NAMALWA (cell line): ENCODE results near the gene TATDN2.
"Not testable (repeated sequence)": the region's sequence is repeated elsewhere in the genome, so short reads cannot be mapped to it uniquely, and the experiment has no call there.

Source experiments
- DNase-seq: peaks from one replicate; pipeline ENCODE4 v3.0.0-alpha.2; 2015; ENCODE audit warnings: low spot score

Gene TATDN2

DNA sequence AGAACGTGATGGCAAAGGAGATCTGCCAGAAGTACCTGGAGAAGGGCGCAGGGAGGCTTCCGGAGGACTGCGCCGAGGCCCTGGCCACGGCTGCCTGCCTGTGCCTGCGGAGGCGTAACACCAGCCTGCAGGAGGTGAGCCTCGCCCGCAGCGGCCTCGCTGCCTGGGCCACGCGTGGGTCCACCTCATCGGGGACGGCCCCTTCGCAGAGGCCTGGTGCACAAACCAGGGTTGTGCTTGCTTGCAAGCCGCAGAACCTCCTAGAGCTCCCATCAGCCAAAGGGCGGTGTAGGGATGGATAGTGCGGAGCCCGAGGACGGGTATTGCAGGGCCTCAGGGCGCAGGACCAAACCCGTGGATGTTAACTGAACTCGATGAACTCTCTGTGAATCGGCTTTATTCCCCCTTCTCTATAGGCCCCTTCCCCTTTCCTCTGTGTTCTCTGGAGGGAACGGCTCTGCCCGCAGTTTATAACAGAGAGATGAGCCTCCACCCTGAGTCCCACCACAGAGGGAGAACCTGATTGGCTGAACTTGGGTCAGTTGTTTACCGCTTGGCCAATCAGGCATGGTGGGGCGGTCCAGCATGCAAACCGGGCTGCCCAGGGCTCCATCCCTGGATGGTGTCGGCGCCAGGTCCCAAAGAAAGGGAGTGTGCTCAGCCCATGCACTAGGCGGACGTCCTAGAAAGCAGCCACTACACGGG is 13.6 kb upstream of the TATDN2 start:
- no peak for DNase-seq

DNA sequence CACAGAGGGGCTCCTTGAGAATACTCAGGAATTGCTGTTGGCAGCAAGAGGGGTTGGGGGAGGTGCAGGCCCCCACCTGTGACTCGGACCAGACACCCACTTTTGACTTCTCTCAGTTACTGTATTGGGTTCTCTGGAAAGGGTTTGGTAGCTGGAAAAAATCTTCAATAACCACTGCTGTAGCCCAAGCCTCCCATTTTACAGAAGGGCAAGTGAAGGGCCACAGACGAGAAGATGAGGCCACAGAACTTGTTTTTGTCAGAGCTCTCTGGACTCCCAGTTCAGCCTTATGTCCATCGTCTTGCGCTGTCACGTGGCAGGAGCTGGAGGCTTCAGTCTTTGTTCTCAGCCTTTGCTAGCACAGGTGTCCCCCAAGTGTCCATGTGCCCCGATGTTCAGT is 12.7 kb upstream of the TATDN2 start:
- DNase-seq = no peak

GRCh38 chr3:10238345-10239183 is 9.7 kb upstream of the TATDN2 start:
- DNase-seq = no peak

- DNase-seq = no peak
Measured at GRCh38 chr3:10240799-10241198, 7.5 kb upstream of the TATDN2 start.

DNA sequence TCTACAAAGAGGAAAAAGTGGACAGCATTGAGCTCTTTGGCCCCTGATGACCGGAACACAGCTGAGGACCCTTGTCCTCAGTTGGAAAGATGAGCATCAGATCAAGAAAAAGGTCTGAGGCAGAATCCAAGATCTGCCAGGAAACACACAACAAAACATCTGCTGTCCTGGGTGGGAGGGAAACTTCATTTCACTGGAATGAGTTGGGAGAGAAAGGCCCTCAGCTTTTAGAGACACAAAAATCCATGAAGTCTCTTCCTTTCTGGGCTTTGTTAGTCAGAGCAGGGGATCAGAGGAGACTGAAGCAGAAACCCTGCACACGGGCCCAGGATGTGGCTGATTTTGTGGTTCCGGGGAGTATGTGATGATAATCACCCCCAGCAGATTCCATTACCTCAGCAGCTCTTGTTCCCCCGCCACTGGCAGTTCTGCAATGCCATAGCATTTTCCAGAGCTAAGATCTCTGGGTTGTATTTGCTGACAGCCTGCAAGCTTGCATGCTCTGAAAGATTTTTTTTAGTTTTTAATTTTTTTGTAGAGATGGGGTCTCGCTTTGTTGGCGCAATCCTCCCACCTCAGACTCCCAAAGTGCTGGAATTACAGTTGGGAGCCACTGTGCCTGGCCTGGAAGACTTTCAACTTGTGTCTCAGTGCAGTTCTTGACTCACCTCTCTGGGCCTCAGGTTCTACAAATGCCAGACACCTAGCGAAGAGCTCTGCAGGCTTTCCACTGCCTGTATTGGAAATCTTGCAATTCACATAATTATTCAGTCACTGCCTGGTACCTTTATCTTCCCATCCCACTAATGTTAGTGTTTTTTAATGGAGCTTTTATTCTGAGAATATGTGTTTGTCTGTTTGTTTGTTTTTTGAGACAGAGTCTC is 5.8 kb upstream of the TATDN2 start:
- no peak for DNase-seq

- DNase-seq = no peak
Measured at GRCh38 chr3:10244009-10244408, 4.2 kb upstream of the TATDN2 start.

DNA sequence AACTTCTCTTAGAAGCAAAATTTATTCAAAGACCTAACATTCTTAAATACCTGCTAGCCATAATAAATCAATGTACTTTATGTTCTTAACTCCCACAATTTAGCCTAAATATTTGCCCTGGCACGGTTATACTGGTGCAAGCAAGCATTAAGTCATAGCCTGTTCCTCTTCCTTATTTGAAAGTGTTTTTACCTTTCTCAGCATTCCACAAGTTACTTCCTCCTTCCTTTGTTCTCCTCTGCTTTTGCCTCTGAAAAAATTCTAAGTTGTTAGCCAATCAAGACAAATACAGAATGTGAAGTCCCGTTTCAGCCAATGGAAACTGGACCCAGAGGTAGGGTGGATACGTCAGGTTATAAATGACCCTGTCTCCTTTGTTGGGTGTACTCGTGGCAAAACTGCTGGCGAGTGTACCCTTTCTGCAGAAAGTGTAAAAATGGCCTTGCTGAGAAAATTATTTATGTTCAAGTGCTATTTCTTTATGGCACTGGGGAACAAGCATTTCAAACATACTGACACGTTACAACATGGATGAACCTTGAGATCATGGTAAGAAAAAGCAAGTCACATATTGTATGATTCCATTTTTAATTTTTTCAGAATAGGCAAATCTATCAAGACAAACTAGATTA is 3.1 kb upstream of the TATDN2 start:
- no peak for DNase-seq

- no peak for DNase-seq
Measured at GRCh38 chr3:10247679-10248183, 528 bp upstream of the TATDN2 start.

GRCh38 chr3:10248984-10249748 is 907 bp downstream of the TATDN2 start:
- DNase-seq = peak; percentile 52

DNA sequence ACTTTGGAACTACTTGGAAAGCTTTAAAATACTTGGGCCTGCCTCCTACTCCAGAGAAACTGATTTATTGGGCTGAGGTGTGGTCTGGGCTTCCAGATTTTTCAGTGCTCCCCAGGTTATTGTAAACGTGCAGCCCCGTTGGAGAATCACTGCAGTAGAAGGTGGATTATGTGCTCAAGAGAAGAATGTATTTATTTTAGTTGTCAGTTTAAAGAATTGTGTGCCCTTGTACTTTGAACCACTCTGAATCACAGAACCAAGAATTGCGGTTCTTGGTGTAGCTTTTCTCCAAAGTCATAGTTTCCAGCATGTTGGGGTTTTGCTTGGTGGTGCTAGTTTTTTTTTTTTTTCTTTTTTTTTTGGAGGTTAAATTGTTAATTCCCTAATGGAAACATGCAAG is 1.6 kb downstream of the TATDN2 start:
- DNase-seq = no peak

GRCh38 chr3:10251006-10251405 is 2.7 kb downstream of the TATDN2 start:
- DNase-seq = no peak

- DNase-seq = no peak
Measured at GRCh38 chr3:10253731-10254130, 5.5 kb downstream of the TATDN2 start.

DNA sequence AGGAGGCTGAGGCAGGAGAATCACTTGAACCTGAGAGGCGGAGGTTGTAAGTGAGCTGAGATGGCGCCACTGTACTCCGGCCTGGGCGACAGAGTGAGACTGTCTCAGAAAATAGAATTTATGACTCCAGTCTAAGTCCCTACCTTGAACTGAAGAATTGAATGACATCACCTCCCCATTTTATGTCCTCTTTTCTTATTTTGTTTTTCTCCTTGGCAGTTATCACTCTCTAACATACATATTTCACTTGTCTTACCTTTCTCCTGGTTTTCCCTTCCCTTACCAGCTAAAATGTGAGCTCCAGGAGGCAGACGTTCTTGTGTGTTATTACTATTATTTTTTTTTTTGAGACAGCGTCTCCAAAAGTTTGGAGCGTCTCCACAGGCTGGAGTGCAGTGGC is 7.6 kb downstream of the TATDN2 start:
- DNase-seq = no peak

DNA sequence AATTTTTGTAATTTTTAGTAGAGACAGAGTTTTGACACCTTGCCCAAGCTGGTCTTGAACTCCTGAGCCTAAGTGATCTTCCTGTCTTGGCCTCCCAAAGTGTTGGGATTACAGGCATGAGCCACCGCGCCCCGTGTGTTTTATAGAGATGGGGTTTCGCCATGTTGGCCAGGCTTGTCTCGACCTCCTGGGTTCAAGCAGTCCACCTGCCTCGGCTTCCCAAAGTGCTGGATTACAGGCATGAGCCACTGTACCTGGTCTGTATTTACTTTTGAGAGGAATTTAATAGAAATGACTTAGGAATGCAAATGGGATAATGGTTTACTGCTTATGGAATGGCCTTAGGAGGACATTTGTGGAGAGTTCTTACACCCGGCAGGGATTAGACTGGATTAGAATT is 10.8 kb downstream of the TATDN2 start:
- DNase-seq = no peak

DNA sequence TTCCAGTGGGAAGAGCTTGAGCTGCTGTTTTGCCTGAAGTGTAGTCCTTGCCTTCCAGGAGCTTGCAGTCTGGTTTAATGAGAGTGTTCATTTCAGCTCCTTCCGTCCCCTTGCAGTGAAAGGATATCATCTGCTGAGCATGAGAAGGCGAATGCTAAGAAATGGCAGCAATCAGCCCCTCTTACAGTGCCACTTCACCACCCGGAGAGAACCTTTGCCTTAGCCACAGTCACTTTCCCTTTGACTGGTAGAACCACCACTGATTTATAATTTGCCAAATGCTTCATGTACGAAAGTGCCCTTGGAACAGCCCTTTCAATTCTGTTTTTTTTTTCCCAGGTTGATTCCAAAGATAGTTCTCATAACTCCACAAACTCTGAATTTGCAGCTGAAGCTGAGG is 11.5 kb downstream of the TATDN2 start:
- no peak for DNase-seq

DNA sequence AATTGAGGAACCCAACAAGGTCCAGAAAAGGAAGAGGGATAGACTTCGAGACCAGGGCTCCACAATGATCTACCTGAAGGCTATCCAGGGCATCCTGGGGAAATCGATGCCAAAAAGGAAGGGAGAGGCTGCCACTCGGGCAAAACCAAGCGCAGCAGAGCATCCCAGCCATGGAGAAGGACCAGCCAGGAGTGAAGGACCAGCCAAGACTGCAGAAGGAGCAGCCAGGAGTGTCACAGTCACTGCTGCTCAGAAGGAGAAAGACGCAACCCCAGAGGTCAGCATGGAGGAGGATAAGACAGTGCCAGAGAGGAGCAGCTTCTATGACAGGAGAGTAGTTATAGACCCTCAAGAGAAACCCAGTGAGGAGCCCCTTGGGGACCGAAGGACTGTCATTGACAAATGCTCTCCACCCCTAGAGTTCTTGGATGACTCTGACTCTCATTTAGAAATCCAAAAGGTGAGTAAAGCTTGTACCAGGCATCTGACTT is 12.0 kb downstream of the TATDN2 start:
- DNase-seq = no peak

DNA sequence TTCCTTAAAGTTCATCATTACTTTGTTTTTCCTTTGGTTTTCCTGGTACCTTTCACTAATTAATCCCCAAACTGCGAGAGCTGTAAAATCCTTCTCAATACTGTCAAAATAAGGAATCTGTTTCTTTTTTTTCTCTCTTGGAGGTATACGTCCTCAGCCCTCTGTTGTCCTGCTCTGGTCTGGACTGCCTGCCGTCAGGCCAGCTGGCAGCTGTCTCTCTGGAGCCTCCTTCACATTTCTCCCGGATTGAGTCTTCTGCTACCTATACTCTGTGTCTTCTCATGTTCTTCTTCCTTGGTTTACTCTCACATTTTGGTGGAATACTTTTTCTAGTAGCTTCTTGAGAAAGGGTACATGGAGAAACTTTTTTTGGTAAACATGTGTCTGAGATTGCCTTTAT is 13.8 kb downstream of the TATDN2 start:
- DNase-seq = no peak

- DNase-seq = peak; percentile 65
Measured at GRCh38 chr3:10263646-10264363, 15.5 kb downstream of the TATDN2 start.

GRCh38 chr3:10265833-10266232 is 17.6 kb downstream of the TATDN2 start:
- no peak for DNase-seq

GRCh38 chr3:10266936-10267335 is 18.7 kb downstream of the TATDN2 start:
- DNase-seq = not testable (repeated sequence)
